ENCODE data around the gene PPP1R3G. TPM values are rescaled to one million over a fixed set of nuclear protein-coding genes. Genes with fewer than 3 reads are reported as not detected.

The PPP1R3G gene
- total and polyA plus RNA-seq, 2 of the 13 experiments (the other 11 are each of a cell fraction or from before 2014, with no cell fraction given), result 1.2 to 1.3 TPM

- TF ChIP-seq, protein P1, sequence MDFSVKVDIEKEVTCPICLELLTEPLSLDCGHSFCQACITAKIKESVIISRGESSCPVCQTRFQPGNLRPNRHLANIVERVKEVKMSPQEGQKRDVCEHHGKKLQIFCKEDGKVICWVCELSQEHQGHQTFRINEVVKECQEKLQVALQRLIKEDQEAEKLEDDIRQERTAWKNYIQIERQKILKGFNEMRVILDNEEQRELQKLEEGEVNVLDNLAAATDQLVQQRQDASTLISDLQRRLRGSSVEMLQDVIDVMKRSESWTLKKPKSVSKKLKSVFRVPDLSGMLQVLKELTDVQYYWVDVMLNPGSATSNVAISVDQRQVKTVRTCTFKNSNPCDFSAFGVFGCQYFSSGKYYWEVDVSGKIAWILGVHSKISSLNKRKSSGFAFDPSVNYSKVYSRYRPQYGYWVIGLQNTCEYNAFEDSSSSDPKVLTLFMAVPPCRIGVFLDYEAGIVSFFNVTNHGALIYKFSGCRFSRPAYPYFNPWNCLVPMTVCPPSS (IDR thresholded peaks at IDR 0.05), result no peak
- TF ChIP-seq ZMAT5 (CRISPR knock-in tag; IDR thresholded peaks at IDR 0.05; ENCODE audit: borderline replicate concordance, low read depth) (no peak), KMT2A (CRISPR knock-in tag; IDR thresholded peaks at IDR 0.05) (no peak), ZNF709 (CRISPR knock-in tag; IDR thresholded peaks at IDR 0.05) (0 out of 2 replicates have a peak, but pooled peaks have one; percentile 12), ZNF33A (CRISPR knock-in tag; IDR thresholded peaks at IDR 0.05; ENCODE audit: borderline replicate concordance) (no peak), ZNF337 (CRISPR knock-in tag; IDR thresholded peaks at IDR 0.05; ENCODE audit: borderline replicate concordance, low read depth) (no peak), ZNF143 (CRISPR knock-in tag; IDR thresholded peaks at IDR 0.05) (no peak), KDM6A (CRISPR knock-in tag; IDR thresholded peaks at IDR 0.05; ENCODE audit: low read depth) (peak; percentile 45; the same call in 1 of the 2 replicates), MAF1 (CRISPR knock-in tag; IDR thresholded peaks at IDR 0.05; ENCODE audit: borderline replicate concordance) (peak; percentile 40; the same call in 1 of the 2 replicates), GLI4 (CRISPR knock-in tag; IDR thresholded peaks at IDR 0.05; ENCODE audit: borderline replicate concordance) (no peak), TCF12 (IDR thresholded peaks at IDR 0.05) (no peak), TCF12 (CRISPR knock-in tag; IDR thresholded peaks at IDR 0.05) (no peak), LCORL (IDR thresholded peaks at IDR 0.05) (peak; percentile 49), LCORL (CRISPR knock-in tag; IDR thresholded peaks at IDR 0.05) (peak; percentile 99), ZNF160 (CRISPR knock-in tag; IDR thresholded peaks at IDR 0.05) (no peak), E2F1 (CRISPR knock-in tag; IDR thresholded peaks at IDR 0.05) (no peak), RFX3 (CRISPR knock-in tag; IDR thresholded peaks at IDR 0.05) (no peak), HCFC1 (IDR thresholded peaks at IDR 0.05; ENCODE audit: low read depth, low read length) (no peak), ZNF414 (CRISPR knock-in tag; IDR thresholded peaks at IDR 0.05) (no peak), PHF5A (CRISPR knock-in tag; IDR thresholded peaks at IDR 0.05; ENCODE audit: low read depth, unreplicated experiment) (no peak), ZNF629 (CRISPR knock-in tag; conservative IDR thresholded peaks at IDR 0.05) (peak; percentile 34), ETV5 (CRISPR knock-in tag; IDR thresholded peaks at IDR 0.05; ENCODE audit: borderline replicate concordance) (no peak)
- TF ChIP-seq, protein P2, sequence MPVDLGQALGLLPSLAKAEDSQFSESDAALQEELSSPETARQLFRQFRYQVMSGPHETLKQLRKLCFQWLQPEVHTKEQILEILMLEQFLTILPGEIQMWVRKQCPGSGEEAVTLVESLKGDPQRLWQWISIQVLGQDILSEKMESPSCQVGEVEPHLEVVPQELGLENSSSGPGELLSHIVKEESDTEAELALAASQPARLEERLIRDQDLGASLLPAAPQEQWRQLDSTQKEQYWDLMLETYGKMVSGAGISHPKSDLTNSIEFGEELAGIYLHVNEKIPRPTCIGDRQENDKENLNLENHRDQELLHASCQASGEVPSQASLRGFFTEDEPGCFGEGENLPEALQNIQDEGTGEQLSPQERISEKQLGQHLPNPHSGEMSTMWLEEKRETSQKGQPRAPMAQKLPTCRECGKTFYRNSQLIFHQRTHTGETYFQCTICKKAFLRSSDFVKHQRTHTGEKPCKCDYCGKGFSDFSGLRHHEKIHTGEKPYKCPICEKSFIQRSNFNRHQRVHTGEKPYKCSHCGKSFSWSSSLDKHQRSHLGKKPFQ (CRISPR knock-in tag; IDR thresholded peaks at IDR 0.05; ENCODE audit: insufficient replicate concordance), result no peak
- TF ChIP-seq, protein P3, sequence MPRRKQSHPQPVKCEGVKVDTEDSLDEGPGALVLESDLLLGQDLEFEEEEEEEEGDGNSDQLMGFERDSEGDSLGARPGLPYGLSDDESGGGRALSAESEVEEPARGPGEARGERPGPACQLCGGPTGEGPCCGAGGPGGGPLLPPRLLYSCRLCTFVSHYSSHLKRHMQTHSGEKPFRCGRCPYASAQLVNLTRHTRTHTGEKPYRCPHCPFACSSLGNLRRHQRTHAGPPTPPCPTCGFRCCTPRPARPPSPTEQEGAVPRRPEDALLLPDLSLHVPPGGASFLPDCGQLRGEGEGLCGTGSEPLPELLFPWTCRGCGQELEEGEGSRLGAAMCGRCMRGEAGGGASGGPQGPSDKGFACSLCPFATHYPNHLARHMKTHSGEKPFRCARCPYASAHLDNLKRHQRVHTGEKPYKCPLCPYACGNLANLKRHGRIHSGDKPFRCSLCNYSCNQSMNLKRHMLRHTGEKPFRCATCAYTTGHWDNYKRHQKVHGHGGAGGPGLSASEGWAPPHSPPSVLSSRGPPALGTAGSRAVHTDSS (CRISPR knock-in tag; conservative IDR thresholded peaks at IDR 0.05), result no peak
- TF ChIP-seq, protein P4, sequence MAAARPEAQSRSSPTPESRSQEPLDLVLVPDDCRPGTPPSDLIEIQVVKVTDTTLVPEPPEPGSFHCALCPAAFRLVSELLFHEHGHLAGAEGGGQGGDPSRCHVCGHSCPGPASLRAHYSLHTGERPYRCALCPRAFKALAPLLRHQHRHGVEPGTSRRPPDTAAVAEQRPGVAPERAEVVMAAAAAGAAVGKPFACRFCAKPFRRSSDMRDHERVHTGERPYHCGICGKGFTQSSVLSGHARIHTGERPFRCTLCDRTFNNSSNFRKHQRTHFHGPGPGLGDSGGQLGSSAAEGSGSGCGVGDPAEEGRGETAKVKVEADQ (CRISPR knock-in tag; IDR thresholded peaks at IDR 0.05; ENCODE audit: borderline replicate concordance), result no peak
These were observed 36.3 kb downstream of the PPP1R3G start (continued) for GRCh38 chr6:5121479-5121878.
